GM21825 (cell line): Measurements from ENCODE around the gene HOXD10.

Experiments
- ATAC-seq: cut with Tn5 transposase; IDR thresholded peaks from one replicate; pipeline ENCODE4 v1.9.1; 2021; ENCODE audit warnings: mild to moderate bottlenecking, moderate library complexity; ENCODE audit not compliant: unreplicated experiment

Gene HOXD10

DNA sequence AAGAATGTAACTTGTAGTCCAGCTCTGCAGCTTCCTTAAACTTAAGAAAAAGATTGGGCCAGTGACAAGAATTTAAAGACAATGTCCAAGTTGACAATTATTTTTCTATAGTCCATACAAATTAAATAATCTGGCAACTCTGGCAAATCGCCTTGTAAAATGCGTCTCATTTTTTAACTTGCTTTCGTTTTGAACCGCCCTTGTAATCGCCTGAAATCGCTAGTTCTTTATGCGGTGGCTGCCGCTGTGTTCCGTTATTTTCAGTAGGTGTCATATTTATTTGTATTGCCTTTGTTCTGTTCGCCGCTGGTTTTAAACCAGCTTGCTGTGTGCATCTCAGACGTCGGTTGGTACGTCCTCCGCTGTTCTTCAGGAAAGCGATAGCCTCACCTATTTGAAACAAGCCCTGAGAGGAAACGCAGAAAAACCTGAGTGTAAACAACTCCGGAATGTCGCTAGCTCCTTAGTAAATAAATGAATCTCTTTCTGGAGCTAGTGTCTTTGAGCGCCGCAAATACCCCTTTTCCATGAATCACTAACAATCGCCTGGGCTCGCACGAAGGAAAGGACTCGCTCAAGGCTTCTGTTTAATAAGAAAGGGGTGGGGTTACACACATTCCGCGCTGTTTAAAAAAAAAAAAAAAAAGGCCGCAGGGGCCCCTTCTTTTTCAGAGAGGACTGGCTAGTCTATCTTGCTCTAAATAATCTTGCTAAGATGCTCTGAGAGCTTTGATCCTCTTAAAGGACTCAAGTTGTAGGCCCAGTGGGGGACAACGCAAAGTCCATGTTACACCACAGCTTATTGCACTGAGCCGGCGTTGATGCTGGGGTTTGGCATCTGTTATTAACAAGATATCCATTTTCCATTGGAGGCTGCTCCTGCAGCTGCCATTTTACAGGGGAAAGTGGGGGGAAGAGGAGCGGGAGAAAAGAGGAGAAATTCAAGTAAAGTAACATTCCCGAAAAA is 15.9 kb downstream of the HOXD10 start:
- ATAC-seq, result no peak

- ATAC-seq, result no peak
These were observed 16.8 kb downstream of the HOXD10 start for GRCh38 chr2:176133389-176133788.

DNA sequence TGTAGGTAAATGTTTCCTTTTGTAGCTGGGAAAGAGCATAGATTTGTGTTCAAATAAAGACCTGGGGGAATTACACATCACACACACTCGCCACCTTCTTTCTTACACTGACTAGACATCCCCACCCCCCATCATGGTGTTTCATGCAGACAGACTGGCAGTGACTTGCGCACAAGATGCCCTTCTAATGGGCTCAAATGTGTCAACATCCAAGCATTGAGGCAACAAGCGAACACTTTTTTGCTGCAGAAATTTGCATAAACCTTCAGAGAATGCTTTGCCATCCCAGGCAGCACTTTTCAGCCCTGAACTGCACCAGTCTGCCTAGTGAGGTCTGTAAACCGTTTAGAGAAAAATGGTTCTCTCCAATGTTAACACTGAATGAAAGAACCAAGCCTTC is 17.5 kb downstream of the HOXD10 start:
- no peak for ATAC-seq

GRCh38 chr2:176135035-176135440 is 18.5 kb downstream of the HOXD10 start:
- no peak for ATAC-seq

DNA sequence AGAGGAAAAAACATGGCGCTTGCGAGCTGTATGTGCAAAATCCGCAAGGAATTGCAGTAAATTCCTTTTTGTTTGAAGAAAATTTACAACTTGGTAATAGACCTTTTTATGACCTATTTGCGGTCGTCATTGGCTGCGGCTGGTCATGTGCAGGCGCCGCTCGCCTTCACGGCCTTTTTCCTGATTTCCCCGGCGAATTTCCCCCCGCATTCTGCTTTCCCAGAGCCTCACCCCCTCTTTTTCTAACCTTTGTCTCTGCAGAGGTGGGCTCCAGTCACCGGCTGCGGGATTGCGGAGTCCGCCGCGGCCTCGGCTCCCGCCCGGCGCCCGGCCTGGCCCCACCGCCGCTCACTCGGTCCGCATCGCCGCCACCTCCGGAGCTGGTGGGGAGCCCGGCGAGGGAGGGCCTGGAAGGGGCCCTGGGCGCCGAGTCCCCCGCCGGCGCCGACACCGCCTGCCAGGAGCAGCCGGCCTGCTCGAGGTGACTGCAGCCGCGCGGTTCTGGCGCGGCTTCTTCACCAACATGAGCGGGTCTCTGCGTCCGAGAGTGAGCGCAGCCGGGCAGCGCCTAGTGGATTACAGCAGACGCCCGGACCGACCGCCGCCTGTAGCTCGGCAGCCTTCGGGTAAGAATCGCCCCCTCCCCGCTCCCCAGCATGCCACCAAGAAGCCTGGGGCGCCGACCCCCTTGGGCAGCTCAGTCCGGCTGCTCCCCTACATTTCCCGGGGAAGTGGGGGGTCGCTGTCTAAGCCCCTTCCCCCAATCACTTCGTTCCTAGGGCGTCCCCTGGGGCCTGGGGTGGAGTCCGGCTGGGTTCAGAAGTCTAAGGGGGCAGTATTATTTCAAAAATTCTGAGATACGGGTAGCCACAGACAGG is 20.0 kb downstream of the HOXD10 start:
- ATAC-seq, result no peak

- ATAC-seq, result no peak
These were observed 20.6 kb downstream of the HOXD10 start for GRCh38 chr2:176137252-176137580.

DNA sequence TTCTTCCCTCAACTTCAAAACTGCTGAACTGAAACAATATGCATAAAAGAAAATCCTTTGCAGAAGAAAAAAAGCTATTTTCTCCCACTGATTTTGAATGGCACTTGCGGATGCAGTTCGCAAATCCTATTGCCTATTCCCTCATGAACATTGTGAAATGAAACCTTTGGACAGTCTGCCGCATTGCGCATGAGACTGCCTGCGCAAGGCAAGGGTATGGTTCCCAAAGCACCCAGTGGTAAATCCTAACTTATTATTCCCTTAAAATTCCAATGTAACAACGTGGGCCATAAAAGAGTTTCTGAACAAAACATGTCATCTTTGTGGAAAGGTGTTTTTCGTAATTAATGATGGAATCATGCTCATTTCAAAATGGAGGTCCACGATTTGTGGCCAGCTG is 21.3 kb downstream of the HOXD10 start:
- ATAC-seq, result no peak

DNA sequence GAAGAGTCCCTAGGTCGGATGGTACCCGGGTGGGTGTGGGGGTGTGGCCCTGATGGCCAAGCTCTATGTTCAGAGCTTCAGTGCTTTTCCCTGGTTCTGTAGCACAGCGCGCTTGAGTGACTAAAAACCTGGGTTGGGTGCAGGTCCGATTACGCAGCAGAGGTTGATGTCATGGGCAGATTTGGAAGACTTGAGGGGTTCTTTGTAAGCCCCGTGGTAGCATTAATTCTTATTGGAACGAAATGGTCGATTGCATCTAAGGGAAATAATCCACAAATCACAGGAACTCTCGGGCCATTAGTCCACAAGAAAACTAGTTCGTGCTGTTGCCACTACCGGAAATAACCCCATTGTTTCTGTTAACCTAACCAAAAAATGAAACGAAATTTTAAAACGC is 21.9 kb downstream of the HOXD10 start:
- ATAC-seq, result no peak

DNA sequence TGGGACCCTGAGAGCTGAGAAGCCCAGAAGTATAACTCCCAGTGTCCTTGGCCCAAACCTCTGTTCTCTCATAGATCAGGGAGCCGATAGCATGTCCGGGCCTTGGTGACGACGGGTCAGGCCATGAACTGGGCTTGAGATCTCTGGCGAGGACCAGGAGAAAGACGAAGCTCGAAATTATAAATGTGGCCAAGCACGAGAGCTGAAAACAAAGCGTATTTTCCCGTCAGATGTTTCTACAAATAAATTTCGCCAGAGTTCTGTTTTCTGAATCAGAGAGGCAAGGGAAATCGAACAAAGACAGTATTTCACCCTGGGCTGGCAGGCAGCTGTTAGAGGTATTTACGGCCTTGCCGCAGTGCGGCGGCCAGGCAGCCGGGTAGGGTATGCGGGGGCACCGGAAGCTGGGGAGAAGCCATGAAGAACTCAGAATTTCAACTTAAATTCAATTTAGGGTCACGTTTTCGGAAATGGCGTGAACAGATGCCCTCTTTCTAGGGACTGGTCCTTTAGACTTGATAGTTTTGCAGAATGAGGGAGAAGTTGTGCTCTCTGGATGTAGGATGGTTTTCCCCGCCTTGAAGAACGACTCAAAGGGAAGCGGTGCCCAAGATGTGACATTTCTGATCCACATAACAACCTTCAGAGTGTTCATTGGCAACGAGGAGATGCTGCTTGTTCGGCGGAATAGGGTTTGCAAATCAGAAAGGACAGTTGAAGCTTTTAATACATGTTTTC is 22.5 kb downstream of the HOXD10 start:
- ATAC-seq, result no peak

- no peak for ATAC-seq
These were observed 23.3 kb downstream of the HOXD10 start for GRCh38 chr2:176139661-176140512.

GRCh38 chr2:176140513-176141317 is 24.1 kb downstream of the HOXD10 start:
- ATAC-seq, result peak; percentile 93

DNA sequence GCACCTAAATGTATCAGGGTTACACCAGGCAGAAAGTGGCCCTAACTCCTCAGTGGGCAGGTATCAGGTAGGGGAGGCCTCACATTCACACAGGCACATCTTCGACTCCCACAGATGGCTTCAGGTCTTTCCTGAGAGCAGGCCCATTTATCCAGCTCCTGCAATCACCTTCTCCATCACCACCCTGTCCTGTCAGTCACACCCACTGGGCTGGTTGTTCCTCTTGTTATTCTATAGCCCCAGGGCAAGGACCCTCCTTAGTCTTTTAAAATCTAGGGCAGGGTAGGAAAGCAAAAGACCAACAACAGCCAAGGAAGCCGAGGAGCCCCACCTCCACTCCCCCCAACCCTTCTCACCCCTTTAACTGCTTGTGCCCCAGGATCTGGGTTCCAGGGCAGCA is 25.7 kb downstream of the HOXD10 start:
- no peak for ATAC-seq

GRCh38 chr2:176145085-176145969 is 28.7 kb downstream of the HOXD10 start:
- ATAC-seq, result no peak

DNA sequence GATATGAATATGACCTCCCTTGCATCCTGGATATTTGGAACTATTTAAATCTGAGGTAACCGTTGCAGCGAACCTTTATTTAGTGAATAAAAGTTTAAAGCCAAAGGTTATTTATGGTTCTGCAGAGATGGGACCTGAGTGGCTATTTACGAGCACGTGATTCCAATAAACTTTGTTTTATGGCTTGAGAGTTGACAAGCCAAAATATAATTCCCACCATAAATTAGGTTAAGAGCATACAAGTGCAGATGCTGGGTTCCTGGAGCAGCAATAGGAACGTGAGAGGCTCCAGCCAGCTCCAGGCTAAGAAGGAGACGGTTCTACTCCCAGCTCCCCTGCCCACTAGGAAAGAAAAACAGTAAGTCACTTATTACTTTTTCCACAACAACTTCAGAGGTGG is 29.5 kb downstream of the HOXD10 start:
- ATAC-seq, result no peak

- ATAC-seq, result no peak
These were observed 30.1 kb downstream of the HOXD10 start for GRCh38 chr2:176146645-176147044.

DNA sequence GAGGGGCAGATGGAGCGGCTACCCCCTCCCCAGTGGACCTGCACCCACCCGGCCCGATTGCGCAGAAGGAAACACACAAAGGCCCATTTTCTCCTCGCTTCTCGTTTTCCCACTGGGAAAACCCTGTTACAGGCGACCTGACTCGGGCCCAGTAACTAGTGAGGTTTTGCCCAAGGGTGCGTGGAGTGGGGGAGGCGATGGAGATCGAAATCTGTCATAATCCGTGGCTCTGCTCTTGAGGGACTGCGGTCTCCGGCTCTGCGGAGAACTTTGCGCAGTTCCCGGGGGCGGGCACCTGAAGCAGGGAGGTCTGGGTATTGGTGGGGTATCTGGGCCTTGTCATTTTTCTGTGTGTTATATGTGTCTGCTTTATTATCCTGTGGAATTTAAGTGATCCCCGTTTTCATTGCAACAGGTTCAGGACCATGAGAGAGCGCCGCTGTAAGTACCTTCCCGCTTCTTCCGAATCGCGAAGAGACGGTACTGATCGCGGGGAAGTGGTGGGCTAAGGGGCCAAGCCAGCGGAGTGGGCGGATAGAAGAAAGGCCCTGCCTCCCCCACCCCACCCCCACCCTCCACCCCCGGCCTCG is 30.7 kb downstream of the HOXD10 start:
- no peak for ATAC-seq

DNA sequence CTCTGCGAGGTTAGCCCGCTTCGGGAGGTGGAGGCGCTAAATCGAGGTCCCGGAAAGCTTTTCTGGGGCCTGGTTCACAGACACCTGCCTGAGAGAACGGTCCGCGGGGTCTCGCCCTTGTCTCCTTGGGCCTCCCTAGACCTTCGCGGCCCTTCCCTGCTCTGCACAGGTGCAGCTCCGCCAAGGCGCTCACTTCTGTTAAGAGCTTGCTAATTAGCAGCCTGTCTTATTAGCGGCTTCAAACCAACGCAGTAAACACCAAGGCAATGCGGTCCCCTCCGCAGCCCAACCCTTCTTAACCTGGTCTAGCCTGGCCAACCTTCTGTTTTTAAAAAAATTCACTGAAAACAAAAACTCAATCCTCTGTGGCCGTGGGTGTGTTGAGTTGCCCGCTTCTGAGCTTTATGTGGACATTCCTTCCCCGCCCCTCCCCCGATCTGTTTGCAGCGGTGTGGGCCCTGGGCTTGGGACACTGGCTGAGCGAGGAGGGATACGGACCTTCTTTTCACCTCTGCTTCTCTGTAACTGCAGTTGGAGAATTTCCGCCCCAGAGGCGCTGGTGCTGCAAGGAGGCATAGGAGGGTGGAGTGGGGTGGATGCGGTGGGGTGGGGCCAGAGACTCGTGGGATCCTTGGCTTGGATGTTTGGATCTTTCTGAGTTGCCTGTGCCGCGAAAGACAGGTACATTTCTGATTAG is 31.4 kb downstream of the HOXD10 start:
- no peak for ATAC-seq
